ENCODE measurements around the gene SURF4. TPM values are rescaled to one million over a fixed set of nuclear protein-coding genes. Genes with fewer than 3 reads are reported as not detected.

SURF4 gene
- total RNA-seq (ENCODE audit: unreplicated experiment) = 169 TPM
- long read RNA-seq, transcript SURF4-202 (6 exons, 2,984 nt) = major isoform, 151 of 162 reads
- long read RNA-seq, partial matches to known transcripts = 1 of 162 reads
- long read RNA-seq, other reads (novel, unspliced or antisense) = 10 of 162 reads

GRCh38 chr9:133375724-133376654 lies at the start of gene SURF4, which contains the start of gene STKLD1:
Gene SURF4 (minus strand): TSS chr9:133376060. CDS start chr9:133375969, 91 bp downstream.
Gene STKLD1 (plus strand): TSS chr9:133376366. CDS start chr9:133376474, 108 bp downstream.
- DNase-seq (ENCODE audit: low spot score) = peak; percentile 97
- no peaks in the 10 kb centered on the region for H3K9me3 Mint-ChIP-seq (ENCODE audit: unreplicated experiment)
- no peak for TF ChIP-seq CTCF (IDR thresholded peaks at IDR 0.05; ENCODE audit: unreplicated experiment)

GRCh38 chr9:133425049-133425632 lies 49.3 kb upstream of the SURF4 start:
- no peak overlapping the region for H3K4me3 Mint-ChIP-seq (ENCODE audit: unreplicated experiment)
- H3K9me3 Mint-ChIP-seq (ENCODE audit: unreplicated experiment) = no peaks in the 10 kb centered on the region
- no peak overlapping the region for H3K27ac Mint-ChIP-seq (ENCODE audit: unreplicated experiment)
- peaks cover 9% of the 10 kb centered on the region for H3K4me1 Mint-ChIP-seq (ENCODE audit: unreplicated experiment)
- no peak for DNase-seq (ENCODE audit: low spot score)
- no peak for TF ChIP-seq CTCF (IDR thresholded peaks at IDR 0.05; ENCODE audit: unreplicated experiment)
- peaks cover 5% of the 10 kb centered on the region for H3K27me3 Mint-ChIP-seq (ENCODE audit: unreplicated experiment)
- no peaks in the 10 kb centered on the region for H3K36me3 Mint-ChIP-seq (ENCODE audit: low read depth, unreplicated experiment)

More at GRCh38 chr9:133375724-133376654, at the start of gene SURF4, which contains the start of gene STKLD1:
- peaks cover 8% of the 10 kb centered on the region for H3K27me3 Mint-ChIP-seq (ENCODE audit: unreplicated experiment)
- H3K27ac Mint-ChIP-seq (ENCODE audit: unreplicated experiment) = peak within 1 kb of the TSS; percentile 97
- H3K36me3 Mint-ChIP-seq (ENCODE audit: low read depth, unreplicated experiment) = peaks cover 5% of the 10 kb centered on the region
- peaks cover 13% of the 10 kb centered on the region for H3K4me1 Mint-ChIP-seq (ENCODE audit: unreplicated experiment)
- H3K4me3 Mint-ChIP-seq (ENCODE audit: unreplicated experiment) = peak within 1 kb of the TSS; percentile 99

GRCh38 chr9:133424187-133424586 lies 48.3 kb upstream of the SURF4 start:
- Mint-ChIP-seq H3K4me1 (ENCODE audit: unreplicated experiment) (peaks cover 9% of the 10 kb centered on the region), H3K36me3 (ENCODE audit: low read depth, unreplicated experiment) (no peaks in the 10 kb centered on the region), H3K4me3 (ENCODE audit: unreplicated experiment) (no peak overlapping the region), H3K27me3 (ENCODE audit: unreplicated experiment) (peaks cover 5% of the 10 kb centered on the region), H3K27ac (ENCODE audit: unreplicated experiment) (no peak overlapping the region), H3K9me3 (ENCODE audit: unreplicated experiment) (no peaks in the 10 kb centered on the region)
- no peak for TF ChIP-seq CTCF (IDR thresholded peaks at IDR 0.05; ENCODE audit: unreplicated experiment)
- DNase-seq (ENCODE audit: low spot score) = no peak

- no peak for TF ChIP-seq CTCF (IDR thresholded peaks at IDR 0.05; ENCODE audit: unreplicated experiment)
- H3K27ac Mint-ChIP-seq (ENCODE audit: unreplicated experiment) = no peak overlapping the region
- H3K4me1 Mint-ChIP-seq (ENCODE audit: unreplicated experiment) = peaks cover 12% of the 10 kb centered on the region
- peaks cover 9% of the 10 kb centered on the region for H3K27me3 Mint-ChIP-seq (ENCODE audit: unreplicated experiment)
- no peak for DNase-seq (ENCODE audit: low spot score)
- no peak overlapping the region for H3K4me3 Mint-ChIP-seq (ENCODE audit: unreplicated experiment)
- peaks cover 3% of the 10 kb centered on the region for H3K36me3 Mint-ChIP-seq (ENCODE audit: low read depth, unreplicated experiment)
- H3K9me3 Mint-ChIP-seq (ENCODE audit: unreplicated experiment) = no peaks in the 10 kb centered on the region
Measured at GRCh38 chr9:133423216-133423615, 47.4 kb upstream of the SURF4 start.

All from endothelial cell (in vitro differentiated cells).